Islet precursor cell (in vitro differentiated cells): ENCODE results near the gene SLC35F3.

ENCODE experiments used
- DNase-seq: peaks from one replicate; pipeline ENCODE4 v3.0.0-alpha.2; 2018

Gene SLC35F3

DNA sequence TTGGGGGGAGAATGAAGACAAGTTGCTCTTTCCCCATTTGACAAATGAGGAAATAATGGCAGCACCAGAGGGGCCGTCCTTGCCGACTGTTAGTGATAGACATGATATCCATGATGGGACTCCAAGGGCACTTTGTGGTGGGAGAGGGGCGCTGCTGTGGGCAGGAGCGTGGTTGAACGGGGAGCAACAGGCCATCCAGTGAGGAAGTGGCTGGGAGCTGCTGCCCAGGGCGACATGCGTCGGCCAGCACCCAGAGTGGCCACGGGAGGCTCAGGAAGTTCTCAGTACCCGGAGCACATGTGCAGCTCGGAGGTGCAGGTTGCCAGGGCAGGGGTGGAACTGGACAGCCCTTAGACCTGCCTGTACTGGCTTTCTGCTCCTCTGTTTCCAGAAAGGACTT lies 71.0 kb downstream of the SLC35F3 start:
- no peak for DNase-seq

DNA sequence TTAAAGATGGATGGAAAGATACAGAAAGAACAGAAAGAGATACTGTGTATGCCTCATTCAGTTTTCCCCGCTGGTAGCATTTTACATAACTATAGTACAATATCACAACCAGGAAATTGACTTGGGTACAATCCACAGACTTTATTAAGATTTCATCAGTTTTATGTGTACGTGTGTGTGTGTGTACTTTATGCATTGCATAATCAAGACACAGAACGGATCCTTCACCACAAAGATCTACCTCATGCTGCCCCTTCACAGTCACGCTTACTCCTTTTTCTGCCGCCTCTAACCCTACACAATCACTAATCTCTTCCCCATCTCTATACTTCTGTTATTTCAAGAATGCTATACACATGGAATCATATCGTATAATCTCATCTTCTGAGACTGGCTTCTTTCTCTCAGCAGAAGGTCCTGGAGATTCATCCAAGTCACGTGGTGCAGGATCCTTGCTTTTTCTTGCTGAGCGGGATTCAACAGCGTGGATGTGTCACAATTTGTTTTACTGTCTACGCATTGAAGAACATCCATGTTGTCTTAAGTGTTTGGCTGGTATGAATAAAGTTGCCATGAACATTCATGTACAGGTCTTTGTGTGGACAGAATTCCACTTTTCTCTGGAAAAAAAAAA lies 76.7 kb downstream of the SLC35F3 start:
- DNase-seq, result no peak

DNA sequence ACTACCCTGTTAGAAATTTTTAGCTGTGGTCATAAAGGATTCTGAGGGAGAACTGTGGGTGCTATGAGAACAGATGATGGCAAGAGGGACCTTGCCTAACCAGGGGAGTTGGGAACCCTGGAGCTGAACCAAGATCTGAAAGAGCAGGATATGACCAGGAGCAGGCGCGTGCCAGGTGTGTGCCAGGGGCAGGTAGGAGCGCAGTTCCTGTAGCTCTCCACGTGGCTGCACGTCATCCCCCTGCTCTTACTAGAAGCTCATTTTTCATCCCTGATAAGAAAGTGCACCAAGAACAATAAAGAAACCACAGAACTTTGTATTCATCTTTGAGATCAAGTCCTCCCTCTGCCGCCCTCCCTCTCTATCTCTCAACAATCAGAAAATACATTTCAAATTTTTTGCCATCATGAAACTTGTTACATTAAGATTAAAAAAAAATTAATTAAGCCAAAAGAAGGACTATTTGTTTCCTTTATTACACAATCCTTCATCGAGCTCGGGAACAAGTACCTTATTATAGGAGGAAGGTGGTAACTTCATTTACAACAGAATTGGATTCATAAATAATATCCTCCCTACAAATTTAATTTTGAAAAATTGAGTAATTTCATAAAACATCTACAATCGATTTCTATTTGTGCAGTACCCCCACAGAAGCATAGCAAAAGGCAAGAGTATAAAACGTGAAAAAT lies 78.5 kb downstream of the SLC35F3 start:
- DNase-seq, result no peak

DNA sequence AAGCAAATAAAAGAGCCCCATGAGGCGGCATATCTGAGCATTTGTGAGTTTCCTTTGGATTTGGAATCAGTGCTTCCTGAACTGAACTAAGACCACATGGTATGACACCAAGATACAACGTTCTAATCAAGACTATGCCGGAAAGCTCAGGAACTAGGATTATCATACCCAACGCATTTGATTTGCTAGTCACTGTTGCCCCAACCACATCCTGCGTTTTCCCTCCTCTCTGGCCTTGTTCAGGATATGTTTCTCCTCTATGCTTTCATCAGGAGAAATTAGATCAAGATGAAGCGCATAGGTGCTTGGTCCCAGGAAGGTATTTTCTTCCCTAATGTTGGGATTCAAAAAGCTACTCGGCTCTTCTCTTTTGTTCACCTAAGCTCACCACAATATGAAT lies 79.3 kb downstream of the SLC35F3 start:
- no peak for DNase-seq

DNA sequence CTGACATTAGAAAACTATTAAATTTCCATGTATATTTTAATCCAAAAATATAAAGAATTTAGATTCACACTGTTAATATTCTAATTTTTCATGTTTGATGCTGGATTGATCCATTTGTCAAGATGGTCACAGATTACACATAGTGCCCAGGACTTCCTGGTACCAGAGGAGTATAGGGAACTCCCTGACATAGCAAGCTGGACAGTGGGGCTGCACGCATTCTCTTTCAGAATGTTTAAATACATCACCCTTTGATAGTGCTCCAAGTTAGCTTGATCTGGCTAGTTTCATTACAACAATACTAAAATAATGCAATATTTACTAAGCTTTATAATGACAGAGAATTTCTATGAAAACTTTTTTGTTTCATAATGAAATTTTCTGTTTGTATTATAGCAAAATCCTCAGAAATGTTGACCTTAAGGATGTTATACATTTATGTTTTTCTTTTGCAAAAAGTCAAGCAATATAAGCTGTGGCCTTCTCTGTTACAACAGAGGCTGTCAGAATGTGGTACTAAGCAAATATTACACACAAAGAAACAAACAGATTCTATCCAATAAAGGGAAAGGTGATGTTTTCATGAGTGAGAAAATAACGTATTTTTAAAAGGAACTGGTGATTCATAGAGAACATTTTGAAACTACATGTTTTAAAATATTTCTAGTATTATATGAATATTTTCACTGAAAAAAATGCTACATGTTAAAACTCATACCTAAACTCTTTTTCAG lies 84.7 kb downstream of the SLC35F3 start:
- DNase-seq, result no peak

DNA sequence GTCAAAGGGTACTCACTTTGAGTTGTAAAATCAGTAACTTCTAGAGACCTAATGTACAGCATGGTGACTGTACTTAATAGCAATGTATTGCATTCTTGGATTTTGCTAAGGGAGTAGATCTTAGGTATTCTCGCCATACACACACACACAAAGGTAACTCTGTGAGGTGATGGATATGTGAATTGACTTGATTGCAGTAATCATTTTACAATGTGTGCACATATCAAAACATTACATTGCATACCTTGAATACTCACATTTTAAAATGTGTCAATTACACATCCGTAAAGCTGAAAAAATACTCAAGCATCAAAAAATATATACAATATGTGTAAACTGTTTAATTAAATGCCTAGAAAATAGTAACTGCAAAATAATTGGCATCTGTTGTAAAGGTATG lies 86.0 kb downstream of the SLC35F3 start:
- no peak for DNase-seq

DNA sequence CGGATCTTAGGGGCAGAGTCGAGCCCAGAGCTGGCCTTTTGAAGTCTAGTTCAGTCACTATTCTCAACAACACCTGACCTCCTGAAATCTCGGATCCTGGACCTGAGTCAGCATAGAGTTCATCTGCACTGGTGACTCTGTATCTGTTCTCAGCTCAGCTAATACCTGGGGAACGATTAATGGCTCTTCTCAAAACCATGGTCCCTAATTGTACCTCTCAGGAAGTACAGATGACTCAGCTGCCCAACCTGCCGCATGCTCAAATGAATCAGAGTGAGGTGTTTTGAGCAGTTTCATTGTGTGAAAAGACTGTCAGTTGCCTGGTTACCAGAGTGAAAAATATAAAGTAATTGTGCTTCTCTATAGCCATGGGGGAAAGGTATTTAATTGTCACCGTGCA lies 89.2 kb downstream of the SLC35F3 start:
- peak; percentile 67 for DNase-seq

DNA sequence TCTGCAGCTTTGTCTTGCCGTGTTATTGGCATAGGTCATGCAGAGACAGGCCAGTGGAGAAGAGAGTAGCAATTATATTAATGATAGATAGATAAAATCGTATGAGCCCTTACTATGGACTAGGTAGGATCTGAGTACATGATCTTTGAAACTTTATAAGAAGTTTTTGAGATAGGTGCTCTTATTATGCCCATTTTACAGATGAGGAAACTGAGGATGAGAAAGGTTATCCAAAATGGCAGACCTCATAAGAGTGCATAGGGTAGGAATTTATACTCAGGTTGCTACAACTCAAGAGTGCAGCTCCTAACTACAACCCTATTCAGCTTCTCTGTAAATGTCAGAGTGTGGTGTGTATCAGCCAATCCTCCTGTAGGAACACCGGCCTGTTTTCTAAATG lies 89.6 kb downstream of the SLC35F3 start:
- DNase-seq, result no peak

DNA sequence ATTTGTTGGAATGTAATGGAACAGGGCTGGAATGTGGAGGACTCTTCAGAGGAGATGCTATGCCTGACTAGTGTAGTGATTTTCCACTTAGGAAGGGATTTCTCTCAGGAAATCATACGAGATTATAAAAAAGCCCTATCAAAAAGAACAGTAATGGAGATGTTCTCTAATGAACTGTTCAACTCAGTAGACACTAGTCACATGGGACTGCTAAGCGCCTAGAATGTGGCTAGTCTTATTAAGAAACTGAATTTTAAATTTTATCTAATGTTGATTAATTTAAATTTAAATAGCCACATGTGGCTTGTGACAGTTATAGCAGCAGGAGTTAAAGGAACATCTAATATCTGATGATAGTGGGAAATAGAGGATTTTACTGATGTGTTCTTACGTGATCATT lies 94.0 kb downstream of the SLC35F3 start:
- no peak for DNase-seq

DNA sequence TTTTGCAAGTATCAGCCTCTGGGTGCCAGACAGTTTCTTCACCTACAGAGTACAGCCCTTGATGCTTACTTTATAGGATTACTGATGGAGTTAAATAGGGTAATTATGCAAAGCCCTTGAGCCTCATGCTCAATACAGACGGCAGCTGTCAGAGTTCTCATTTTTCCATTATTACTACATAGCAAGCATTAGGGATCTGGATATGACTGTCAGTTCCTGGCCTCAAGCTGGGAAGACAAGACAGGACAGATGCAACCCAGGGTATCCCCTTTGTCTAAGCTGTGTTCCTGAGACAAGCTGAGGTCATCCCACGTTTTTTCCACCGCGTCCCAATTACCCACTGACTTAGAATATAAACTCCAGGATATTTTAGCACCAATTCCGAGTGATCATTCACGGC lies 94.4 kb downstream of the SLC35F3 start:
- DNase-seq, result no peak

DNA sequence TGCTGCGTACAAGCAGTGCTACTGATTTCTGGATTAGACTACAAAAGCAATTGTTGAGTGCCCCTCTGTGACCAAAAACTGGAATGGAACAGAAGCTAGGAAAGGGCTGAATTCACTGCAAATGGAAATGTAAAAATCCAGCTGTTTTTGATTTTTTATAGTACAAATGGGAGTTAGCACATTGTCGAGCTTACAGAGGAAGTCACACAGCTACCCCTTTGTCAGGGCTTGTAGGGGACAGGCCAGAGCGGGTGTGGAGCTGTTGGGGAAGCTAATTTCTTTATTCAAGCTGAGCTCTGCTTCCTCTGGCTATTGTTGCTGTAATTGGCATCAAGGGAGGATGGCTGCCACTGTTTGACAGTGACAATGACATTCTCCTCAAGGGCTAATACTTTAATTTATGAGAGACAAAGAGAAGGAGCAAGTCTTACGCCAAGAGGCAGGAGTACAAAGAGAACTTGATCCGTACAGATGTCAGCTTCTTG lies 96.1 kb downstream of the SLC35F3 start:
- no peak for DNase-seq

DNA sequence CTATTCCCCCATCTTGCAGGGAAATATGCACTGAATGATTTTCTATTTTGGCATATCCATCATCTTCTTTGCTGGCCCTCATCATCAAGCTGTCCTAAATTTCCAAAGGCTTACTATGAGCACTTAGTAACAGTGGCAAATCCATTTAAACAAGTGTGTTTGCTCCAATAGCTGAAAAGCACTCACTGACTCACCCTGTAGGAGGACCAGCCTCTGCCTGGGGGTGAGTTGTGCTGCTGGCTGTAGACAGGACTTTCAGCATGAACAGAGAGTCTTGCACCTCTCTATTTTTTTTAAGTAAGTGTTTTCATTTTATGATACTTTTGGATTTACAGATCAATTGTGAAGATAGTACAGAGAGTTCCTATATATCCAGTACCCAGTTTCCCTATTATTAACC lies 97.3 kb downstream of the SLC35F3 start:
- DNase-seq, result no peak

DNA sequence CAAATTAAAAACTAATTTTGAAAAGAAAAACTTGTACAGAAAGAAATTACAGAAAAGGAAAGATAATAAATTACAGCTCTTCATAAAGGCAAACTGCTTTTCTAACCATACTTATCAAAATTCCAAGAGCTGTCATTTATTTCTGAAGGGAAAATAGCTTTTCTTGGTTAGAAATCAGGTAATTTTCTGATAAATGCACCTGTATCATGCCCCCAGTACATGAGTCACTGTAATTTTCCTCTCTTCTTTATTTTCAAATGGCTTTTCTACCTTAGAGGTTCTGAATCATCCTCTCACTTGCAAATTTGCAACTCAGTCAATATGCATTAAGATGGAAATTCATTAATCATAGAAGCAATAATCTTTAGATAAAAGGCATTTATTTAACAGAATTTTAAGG lies 100.1 kb downstream of the SLC35F3 start:
- DNase-seq, result no peak

DNA sequence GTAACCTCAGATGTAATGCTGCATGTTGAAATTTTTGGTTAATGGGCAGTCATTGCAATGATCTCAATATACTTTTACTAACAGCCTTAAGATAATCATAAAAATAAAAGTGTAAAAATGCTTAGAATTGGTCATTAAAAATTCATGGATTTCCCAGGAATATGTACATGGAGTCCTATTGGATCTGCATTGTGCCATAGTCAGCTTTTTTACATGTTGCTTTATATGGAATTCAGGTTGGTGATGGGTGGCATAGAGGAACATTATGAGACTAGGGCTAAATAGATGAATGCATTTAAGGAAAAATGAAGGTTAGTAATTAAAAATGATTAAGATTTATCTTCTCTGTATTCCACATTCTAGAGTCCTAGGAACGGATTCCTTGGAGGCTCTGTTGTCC lies 103.2 kb downstream of the SLC35F3 start:
- DNase-seq, result no peak

DNA sequence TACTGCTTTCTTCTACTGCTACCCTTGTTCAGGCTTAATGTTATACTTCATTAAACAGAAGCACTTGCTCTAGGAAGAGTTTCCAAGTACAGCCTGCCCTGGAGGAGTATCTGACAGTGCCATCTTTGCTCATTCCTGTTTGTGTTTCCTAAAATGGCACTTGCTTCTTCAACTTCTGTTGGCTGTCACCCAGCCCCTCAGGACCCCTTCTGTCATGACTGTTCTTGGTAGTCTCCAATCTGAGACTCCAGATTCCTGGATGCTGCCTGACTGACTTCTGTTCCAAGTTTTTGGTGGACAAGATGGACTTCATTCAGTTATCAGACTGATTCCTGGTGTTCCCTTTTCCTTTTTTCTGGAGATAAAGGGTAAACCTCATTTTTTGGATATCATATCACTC lies 104.1 kb downstream of the SLC35F3 start:
- DNase-seq, result no peak

DNA sequence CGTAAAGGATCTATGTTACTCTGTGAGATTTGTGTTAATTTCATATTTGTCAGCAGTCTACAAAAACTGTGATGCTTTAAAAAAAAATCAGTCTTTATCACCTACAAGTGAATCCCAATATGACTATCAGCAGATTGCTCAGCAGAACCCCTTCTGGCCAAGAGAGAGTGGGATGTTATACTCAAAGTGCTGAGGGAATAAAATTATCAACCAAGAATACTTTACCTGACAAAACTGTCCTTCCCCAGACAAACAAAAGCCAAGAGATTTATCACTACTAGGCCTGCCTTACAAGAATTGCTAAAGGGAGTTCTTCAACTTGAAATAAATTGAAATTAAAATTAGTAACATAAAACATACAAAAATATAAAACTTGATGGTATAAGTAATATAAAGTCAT lies 105.2 kb downstream of the SLC35F3 start:
- no peak for DNase-seq

DNA sequence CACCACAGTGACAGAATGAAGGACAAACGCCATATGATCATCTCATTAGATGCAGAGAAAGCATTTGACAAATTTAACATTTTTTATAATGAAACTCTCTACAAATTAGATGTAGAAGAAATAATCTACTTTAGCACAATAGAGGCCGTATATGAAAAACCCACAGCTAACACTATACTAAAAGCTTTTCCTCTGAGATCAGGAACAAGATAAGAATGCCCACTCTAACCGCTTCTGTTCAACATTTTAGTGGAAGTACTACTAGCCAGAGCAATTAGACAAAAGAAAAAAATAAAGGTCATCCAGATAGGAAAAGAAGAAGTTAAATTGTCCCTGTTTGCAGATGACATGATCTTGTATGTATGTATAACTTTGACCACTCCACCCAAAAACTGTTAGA lies 109.7 kb downstream of the SLC35F3 start:
- no peak for DNase-seq

DNA sequence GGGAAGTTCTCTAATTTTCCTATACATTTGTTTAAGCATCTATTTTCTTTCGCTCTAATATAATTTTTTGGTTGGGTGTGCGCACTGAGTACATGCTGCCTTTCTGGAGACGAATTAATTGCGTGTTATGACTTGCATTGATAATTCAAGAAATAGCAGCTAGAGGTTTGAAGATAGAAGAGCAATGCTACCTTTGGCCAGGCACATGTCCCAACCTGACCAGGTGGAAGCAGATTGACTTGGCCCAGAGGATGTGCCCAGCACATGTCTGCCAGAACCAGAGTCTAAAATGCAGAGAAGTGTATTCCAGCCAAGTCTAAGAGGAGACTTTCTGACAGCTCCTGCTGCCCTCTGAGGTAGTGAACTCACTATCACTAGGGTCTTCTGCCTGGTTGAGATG lies 114.3 kb downstream of the SLC35F3 start:
- no peak for DNase-seq

DNA sequence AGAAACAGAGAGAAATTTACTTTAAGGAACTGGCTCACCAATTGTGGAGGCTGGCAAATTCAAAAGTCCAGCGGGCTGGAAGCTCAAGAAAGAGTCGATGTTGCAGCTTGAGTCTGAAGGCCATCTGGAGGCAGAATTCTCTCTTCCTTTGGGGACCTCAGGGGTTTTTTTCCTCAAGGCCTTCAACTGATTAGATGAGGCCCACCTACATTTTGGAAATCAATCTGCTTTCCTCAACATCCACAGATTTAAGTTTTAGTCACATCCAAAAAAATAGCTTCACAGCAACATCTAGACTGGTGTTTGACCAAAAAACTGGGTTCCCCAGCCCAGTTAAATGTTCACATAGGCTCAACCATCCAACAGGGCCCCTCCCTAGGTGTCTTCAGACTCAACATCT lies 114.9 kb downstream of the SLC35F3 start:
- no peak for DNase-seq

DNA sequence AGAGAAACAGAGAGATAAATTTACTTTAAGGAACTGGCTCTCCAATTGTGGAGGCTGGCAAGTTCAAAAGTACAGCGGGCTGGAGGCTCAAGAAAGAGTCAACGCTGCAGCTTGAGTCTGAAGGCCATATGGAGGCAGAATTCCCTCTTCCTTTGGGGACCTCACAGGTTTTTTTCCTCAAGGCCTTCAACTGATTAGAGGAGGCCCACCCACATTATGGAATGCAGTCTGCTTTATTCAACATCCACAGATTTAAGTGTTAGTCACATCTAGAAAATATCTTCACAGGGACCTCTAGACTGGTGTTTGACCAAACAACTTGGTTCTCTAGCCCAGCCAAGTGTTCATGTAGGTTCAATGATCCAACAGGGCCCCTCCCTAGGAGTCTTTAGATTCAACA lies 117.8 kb downstream of the SLC35F3 start:
- no peak for DNase-seq

DNA sequence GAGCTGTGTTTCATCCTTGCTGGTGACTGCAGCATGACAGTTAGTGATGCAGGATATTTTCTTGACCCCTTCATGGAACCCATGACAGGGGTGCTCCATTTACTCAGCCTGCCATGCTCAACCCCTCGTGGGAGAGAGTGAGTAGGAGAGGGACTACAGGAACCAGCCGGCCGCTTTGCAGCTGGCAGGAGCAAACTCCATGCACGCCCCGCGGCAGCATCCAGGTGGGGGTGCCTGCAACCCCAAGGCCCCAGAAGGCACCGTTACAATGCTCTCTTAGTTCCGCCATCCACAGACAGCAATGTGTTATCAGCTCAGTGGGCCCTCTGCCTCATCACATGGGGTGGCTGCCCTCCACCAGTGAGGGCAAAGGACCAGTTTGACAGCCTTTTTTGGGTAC lies 135.1 kb downstream of the SLC35F3 start:
- DNase-seq, result no peak

DNA sequence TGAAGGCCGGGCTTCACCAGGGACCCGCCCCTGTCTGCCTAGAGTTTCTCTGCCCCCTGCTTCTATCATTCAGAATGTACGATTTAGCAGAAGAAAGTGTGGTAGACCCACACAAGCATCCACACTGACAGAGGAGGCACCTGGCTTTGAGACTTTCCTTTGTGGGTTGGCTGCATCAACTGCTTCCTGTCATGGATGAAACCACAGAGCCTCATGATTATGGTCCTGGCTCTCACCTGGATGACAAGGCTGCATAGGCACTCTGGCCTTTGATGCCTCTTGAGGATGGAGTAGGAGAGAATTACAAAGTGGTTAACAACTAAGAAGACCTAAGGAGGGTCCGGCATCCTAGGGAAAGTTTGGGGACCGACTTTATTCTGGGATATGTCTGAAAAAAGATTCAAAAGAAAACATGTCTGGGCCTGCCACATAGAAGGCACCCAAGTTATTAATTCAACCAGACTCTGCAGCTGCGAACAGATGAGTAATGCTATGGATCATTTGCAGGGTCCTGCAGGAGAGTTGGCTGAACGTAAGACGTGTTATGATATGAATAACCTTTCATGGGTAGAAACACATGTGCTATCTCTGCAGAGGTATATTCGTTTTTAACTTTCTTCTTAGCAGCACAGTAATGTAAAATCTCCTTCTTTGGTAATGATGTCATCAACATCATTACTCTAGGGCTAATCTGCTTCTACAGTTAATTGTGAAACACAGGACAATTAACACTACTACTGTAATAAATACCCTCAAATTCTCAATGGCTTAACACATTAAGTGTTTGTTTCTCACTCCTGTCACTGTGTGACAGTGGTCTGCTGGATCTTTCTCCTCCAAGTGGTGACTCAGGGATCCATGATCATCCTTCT lies 136.2 kb downstream of the SLC35F3 start:
- no peak for DNase-seq

DNA sequence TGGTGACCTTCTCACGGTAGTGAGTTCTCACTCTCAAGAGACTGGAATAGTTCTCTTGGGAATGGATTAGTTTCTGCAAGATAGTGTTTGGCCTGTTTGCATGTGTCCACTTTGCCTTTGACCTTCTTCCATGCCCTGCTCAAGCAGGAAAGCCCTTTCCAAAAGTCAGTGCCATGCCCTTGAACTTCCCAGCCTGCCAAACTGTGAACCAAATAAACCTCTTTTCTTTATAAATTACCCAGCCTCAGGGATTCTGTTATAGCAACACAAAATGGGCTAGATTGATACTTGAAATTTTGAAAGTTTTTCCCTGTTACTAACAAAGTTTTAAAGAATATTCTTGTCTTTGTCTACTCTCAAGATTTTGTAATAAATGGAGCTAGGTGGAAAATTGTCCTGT lies 139.6 kb downstream of the SLC35F3 start:
- no peak for DNase-seq
